IMR-90 (cell line): ENCODE data around the gene TSPAN3. TPM values are rescaled to one million over a fixed set of nuclear protein-coding genes. Genes with fewer than 3 reads are reported as not detected.

Experiments
- ATAC-seq: fragments of 200-7000 bp; cut with Tn5 transposase; 2 replicates; pipeline ENCODE4 v1.9.1; 2020; ENCODE audit warnings: low read depth, mild to moderate bottlenecking, moderate library complexity
- BruUV-seq: library from RNA; stranded (reverse); fragments of 400-500 nt; replicated peaks from 2 replicates; lab custom pipeline; 2021; lab: Mats Ljungman, UMichigan
- CTCF ChIA-PET: fragments of 300-600 bp; formaldehyde crosslinking; extraction: SDS; loops from one replicate; lab custom pipeline; 2021; ENCODE audit warnings: antibody characterized with exemption; lab: Yijun Ruan, JAX
- POLR2A ChIA-PET: fragments of 300-600 bp; sonication (Branson Sonifier 250); formaldehyde crosslinking; loops from one replicate; lab custom pipeline; 2022; ENCODE audit warnings: antibody characterized with exemption; ENCODE audit not compliant: unreplicated experiment; lab: Charles Lee
- DNase-seq: peaks from one replicate; pipeline ENCODE4 v3.0.0; 2013
- H2AFZ ChIP-seq: replicated peaks from 2 replicates; pipeline ENCODE3; 2013; ENCODE audit warnings: low read length, mild to moderate bottlenecking; ENCODE audit not compliant: poor library complexity
- H2AK5ac ChIP-seq: 2 replicates; pipeline ENCODE4 v1.6.1; 2013; ENCODE audit warnings: low read depth, low read length, inconsistent platforms
- H2AK9ac ChIP-seq: replicated peaks from 2 replicates; pipeline ENCODE3; 2013; ENCODE audit warnings: mild to moderate bottlenecking, low read depth, low read length, moderate library complexity; ENCODE audit not compliant: poor library complexity
- H2BK120ac ChIP-seq: 2 replicates; pipeline ENCODE4 v1.6.1; 2013; ENCODE audit warnings: low read depth, low read length, inconsistent platforms
- H2BK15ac ChIP-seq: 3 replicates; pipeline ENCODE4 v1.6.1; 2013; ENCODE audit warnings: low read depth, low read length, inconsistent platforms
- H2BK20ac ChIP-seq: 2 replicates; pipeline ENCODE4 v1.6.1; 2013; ENCODE audit warnings: low read depth, mild to moderate bottlenecking, inconsistent platforms, low read length, moderate library complexity
- H2BK5ac ChIP-seq: 2 replicates; pipeline ENCODE4 v1.6.1; 2013; ENCODE audit warnings: mild to moderate bottlenecking, low read depth, low read length, inconsistent platforms; ENCODE audit not compliant: poor library complexity, severe bottlenecking
- H3K14ac ChIP-seq: replicated peaks from 2 replicates; pipeline ENCODE4 v1.6.1; 2013; ENCODE audit warnings: low read depth, low read length, inconsistent platforms
- H3K18ac ChIP-seq: 2 replicates; pipeline ENCODE4 v1.6.1; 2013; ENCODE audit warnings: low read depth, low read length, control low read depth
- H3K23ac ChIP-seq: 2 replicates; pipeline ENCODE4 v1.6.1; 2013; ENCODE audit warnings: low read depth, low read length, inconsistent platforms
- H3K27ac ChIP-seq: 2 replicates; pipeline ENCODE4 v1.5.1; 2013; ENCODE audit warnings: mild to moderate bottlenecking, control low read depth, low read length; ENCODE audit not compliant: insufficient read depth
- H3K27me3 ChIP-seq: 2 replicates; pipeline ENCODE4 v1.6.1; 2013; ENCODE audit warnings: low read length; ENCODE audit not compliant: control insufficient read depth, insufficient read depth
- H3K36me3 ChIP-seq: 2 replicates; pipeline ENCODE4 v1.6.1; 2013; ENCODE audit warnings: low read length, mixed read lengths; ENCODE audit not compliant: control insufficient read depth, insufficient read depth
- H3K4ac ChIP-seq: 2 replicates; pipeline ENCODE4 v1.6.1; 2013; ENCODE audit warnings: low read depth, low read length, inconsistent platforms
- H3K4me1 ChIP-seq: 2 replicates; pipeline ENCODE4 v1.6.1; 2013; ENCODE audit warnings: low read length, mixed read lengths; ENCODE audit not compliant: control insufficient read depth, insufficient read depth
- H3K4me2 ChIP-seq: 2 replicates; pipeline ENCODE4 v1.6.1; 2013; ENCODE audit warnings: low read depth, mild to moderate bottlenecking, control low read depth, low read length, moderate library complexity
- H3K4me3 ChIP-seq: 2 replicates; pipeline ENCODE4 v1.5.1; 2013; ENCODE audit warnings: low read depth, mild to moderate bottlenecking, control low read depth, low read length, moderate library complexity; ENCODE audit not compliant: insufficient read depth
- H3K56ac ChIP-seq: 2 replicates; pipeline ENCODE4 v1.6.1; 2013; ENCODE audit warnings: low read length, inconsistent platforms; ENCODE audit not compliant: insufficient read depth; ENCODE audit errors: extremely low read depth
- H3K79me1 ChIP-seq, 2 experiments: 2 replicates each; pipeline ENCODE4 v1.6.1; 2013; ENCODE audit warnings: low read length in 2 of 2, inconsistent platforms in 1 of 2, low read depth in 1 of 2
- H3K9ac ChIP-seq: 2 replicates; pipeline ENCODE4 v1.6.1; 2013; ENCODE audit warnings: low read depth, low read length, control low read depth
- H3K9me1 ChIP-seq: 2 replicates; pipeline ENCODE4 v1.6.1; 2013; ENCODE audit warnings: low read length, inconsistent platforms; ENCODE audit not compliant: insufficient read depth
- H3K9me3 ChIP-seq: 2 replicates; pipeline ENCODE4 v1.6.1; 2013; ENCODE audit warnings: low read length; ENCODE audit not compliant: control insufficient read depth, insufficient read depth
- H4K20me1 ChIP-seq: 2 replicates; pipeline ENCODE4 v1.6.1; 2013; ENCODE audit warnings: low read length, inconsistent platforms; ENCODE audit not compliant: insufficient read depth
- H4K5ac ChIP-seq: 2 replicates; pipeline ENCODE4 v1.6.1; 2013; ENCODE audit warnings: mild to moderate bottlenecking, low read depth, low read length, control low read depth
- H4K8ac ChIP-seq, 2 experiments: 2 replicates each; pipeline ENCODE4 v1.6.1; 2013; ENCODE audit warnings: low read depth in 2 of 2, low read length in 2 of 2, control low read depth in 1 of 2, inconsistent platforms in 1 of 2
- H4K91ac ChIP-seq: 2 replicates; pipeline ENCODE4 v1.6.1; 2013; ENCODE audit warnings: low read depth, low read length, inconsistent platforms; ENCODE audit not compliant: insufficient read depth
- BHLHE40 ChIP-seq: fragments of 150-350 bp; IDR thresholded peaks from 2 replicates; pipeline ENCODE4 v1.6.1; 2016; ENCODE audit warnings: mild to moderate bottlenecking, low read depth, low read length
- CEBPB ChIP-seq: IDR thresholded peaks from 2 replicates; pipeline ENCODE4 v1.6.1; 2012; ENCODE audit warnings: low read depth, low read length, improper control_type of control experiment
- CTCF ChIP-seq: conservative IDR thresholded peaks from 2 replicates; pipeline ENCODE4 v1.5.1; 2012; ENCODE audit warnings: mild to moderate bottlenecking, low read depth, low read length, improper control_type of control experiment
- ELK1 ChIP-seq: fragments of 150-350 bp; IDR thresholded peaks from 2 replicates; pipeline ENCODE4 v1.6.1; 2016; ENCODE audit warnings: low read depth, mild to moderate bottlenecking, low read length, moderate library complexity, borderline replicate concordance
- FOS ChIP-seq: fragments of 150-350 bp; IDR thresholded peaks from 2 replicates; pipeline ENCODE4 v1.6.1; 2016; ENCODE audit warnings: low read depth, low read length
- MAFK ChIP-seq: IDR thresholded peaks from 2 replicates; pipeline ENCODE4 v1.6.1; 2012; ENCODE audit warnings: low read depth, low read length, improper control_type of control experiment
- MAZ ChIP-seq: IDR thresholded peaks from 2 replicates; pipeline ENCODE4 v1.6.1; 2012; ENCODE audit warnings: low read depth, mild to moderate bottlenecking, low read length, improper control_type of control experiment, moderate library complexity, borderline replicate concordance
- NFE2L2 ChIP-seq: fragments of 150-350 bp; IDR thresholded peaks from 2 replicates; pipeline ENCODE4 v1.6.1; 2016; ENCODE audit warnings: low read depth, mild to moderate bottlenecking, low read length
- POLR2A ChIP-seq: IDR thresholded peaks from 2 replicates; pipeline ENCODE4 v1.6.1; 2012; ENCODE audit warnings: mild to moderate bottlenecking, low read depth, low read length
- RCOR1 ChIP-seq: IDR thresholded peaks from 2 replicates; pipeline ENCODE4 v1.6.1; 2012; ENCODE audit warnings: mild to moderate bottlenecking, low read length, improper control_type of control experiment; ENCODE audit not compliant: insufficient replicate concordance
- SMC3 ChIP-seq: fragments of 150-350 bp; IDR thresholded peaks from 2 replicates; pipeline ENCODE4 v1.6.1; 2016; ENCODE audit warnings: low read depth, mild to moderate bottlenecking, antibody characterized with exemption, low read length, moderate library complexity
- USF2 ChIP-seq: fragments of 150-350 bp; IDR thresholded peaks from 2 replicates; pipeline ENCODE4 v1.6.1; 2017; ENCODE audit warnings: mild to moderate bottlenecking, antibody characterized with exemption, low read length, low read depth
- WGBS, 2 experiments: methylation state at CpG; one replicate each; pipeline versions ENCODE4 v1.1.5 to v1.1.7; 2013; ENCODE audit warnings: missing lambda C conversion rate in 2 of 2; ENCODE audit not compliant: insufficient read length in 1 of 2; ENCODE audit errors: extremely low coverage in 2 of 2; 5-methylcytosine and 5-hydroxymethylcytosine counted together
- dilution Hi-C: fragments of 300-500 bp; cut with HindIII; formaldehyde crosslinking; loops from one replicate; pipeline ENCODE4 v1.14.3; 2018; ENCODE audit warnings: low sequenced_read_pairs; ENCODE audit not compliant: unreplicated experiment
- in situ Hi-C: fragments of 300-500 bp; cut with MboI; formaldehyde crosslinking; loops from 3 replicates; pipeline ENCODE4 v1.14.3; 2019; ENCODE audit warnings: low sequenced_read_pairs, inconsistent platforms, mixed read lengths
- intact Hi-C: fragments of 100-400 bp; cut with micrococcal nuclease; formaldehyde crosslinking; loops from 2 replicates; pipeline ENCODE4 v1.10.0; 2022
- polyA plus RNA-seq, 3 experiments: library from polyadenylated mRNA; depleted of rRNA; stranded (reverse); fragments of >200 nt; gene quantifications; 2 replicates each; pipeline ENCODE4 v1.2.3, GENCODE V29; 2012; ENCODE audit warnings: low replicate concordance in 1 of 3
- total RNA-seq: library from RNA; depleted of rRNA; stranded (reverse); fragments of >200 nt; gene quantifications from 2 replicates; pipeline ENCODE4 v1.2.3, GENCODE V29; 2012

Gene TSPAN3
- total and polyA plus RNA-seq, 2 of the 4 experiments (the other 2 are of a cell fraction): 270 to 295 TPM

GRCh38 chr15:77002954-77003912 is 67.7 kb downstream of the TSPAN3 start (continued):
- TF ChIP-seq MAFK: no peak

- H3K9ac ChIP-seq: no peak overlapping the region
- no peak overlapping the region for H3K14ac ChIP-seq
- no TSS peak for BruUV-seq
- no peak overlapping the region for H2BK20ac ChIP-seq
- no peaks in the 10 kb centered on the region for H4K20me1 ChIP-seq
- H2AK5ac ChIP-seq: no peak overlapping the region
- no peak overlapping the region for H4K8ac ChIP-seq
- no peak overlapping the region for H2BK15ac ChIP-seq
- no peak overlapping the region for H4K5ac ChIP-seq
- no peak overlapping the region for H2BK120ac ChIP-seq
- H2AK9ac ChIP-seq: no peak overlapping the region
- H3K79me1 ChIP-seq: no peaks in the 10 kb centered on the region
- no peak for DNase-seq
- H3K23ac ChIP-seq: no peak overlapping the region
- H3K36me3 ChIP-seq: no peaks in the 10 kb centered on the region
- ATAC-seq: no peak
- no peaks in the 10 kb centered on the region for H3K4me1 ChIP-seq
- no CpG with 5 or more reads among the region's 7 CpGs for WGBS, 2 experiments
- H3K4me3 ChIP-seq: no peak overlapping the region
- no peak overlapping the region for H2BK5ac ChIP-seq
- H3K9me3 ChIP-seq: no peaks in the 10 kb centered on the region
- H2AFZ ChIP-seq: no peak overlapping the region
- no peak overlapping the region for H3K56ac ChIP-seq
- H3K18ac ChIP-seq: no peak overlapping the region
- dilution Hi-C loops: no loop called here
- H3K27ac ChIP-seq: no peak overlapping the region
- H3K27me3 ChIP-seq: peaks cover 24% of the 10 kb centered on the region
- intact Hi-C loops: no loop called here
- ChIA-PET POLR2A (no interaction called here), CTCF (no interaction called here)
- no peaks in the 10 kb centered on the region; the same call in 1 of the 2 replicates for H3K9me1 ChIP-seq
- H3K4me2 ChIP-seq: no peak overlapping the region
- in situ Hi-C loops: no loop called here
- H3K4ac ChIP-seq: no peak overlapping the region
- H4K91ac ChIP-seq: no peak overlapping the region
- TF ChIP-seq USF2 (no peak), POLR2A (no peak), ELK1 (no peak), BHLHE40 (no peak), SMC3 (no peak), CEBPB (no peak), MAZ (no peak), FOS (no peak), MAFK (no peak), CTCF (no peak), NFE2L2 (no peak), RCOR1 (no peak)
Measured at GRCh38 chr15:77002436-77002835, 68.5 kb downstream of the TSPAN3 start.
